ENCODE measurements around the gene GALNT1.

DNA sequence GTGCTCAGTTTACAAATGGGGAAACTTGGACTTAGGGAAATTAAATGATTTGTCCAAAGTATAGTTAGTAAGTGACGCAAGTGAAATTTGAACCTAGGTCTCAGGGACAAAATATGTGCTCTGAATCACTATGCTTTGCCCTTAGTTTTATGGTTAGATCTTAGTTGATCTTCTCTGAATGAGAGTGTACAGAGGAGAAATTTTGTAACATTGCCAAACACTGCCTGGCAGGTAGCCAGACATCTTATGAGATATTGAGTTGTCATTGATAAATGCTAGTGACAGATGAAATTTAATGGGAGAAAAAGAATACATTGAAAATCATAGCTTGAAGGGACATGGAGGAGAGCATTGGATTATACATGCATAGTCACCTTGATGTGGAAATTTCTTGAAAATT lies 91.4 kb downstream of the GALNT1 start:
- no peak for TF ChIP-seq POLR2A (IDR thresholded peaks at IDR 0.05; ENCODE audit: low read depth, low read length)
- no peak for TF ChIP-seq BACH1 (IDR thresholded peaks at IDR 0.05; ENCODE audit: borderline replicate concordance)
- TF ChIP-seq, protein P1, sequence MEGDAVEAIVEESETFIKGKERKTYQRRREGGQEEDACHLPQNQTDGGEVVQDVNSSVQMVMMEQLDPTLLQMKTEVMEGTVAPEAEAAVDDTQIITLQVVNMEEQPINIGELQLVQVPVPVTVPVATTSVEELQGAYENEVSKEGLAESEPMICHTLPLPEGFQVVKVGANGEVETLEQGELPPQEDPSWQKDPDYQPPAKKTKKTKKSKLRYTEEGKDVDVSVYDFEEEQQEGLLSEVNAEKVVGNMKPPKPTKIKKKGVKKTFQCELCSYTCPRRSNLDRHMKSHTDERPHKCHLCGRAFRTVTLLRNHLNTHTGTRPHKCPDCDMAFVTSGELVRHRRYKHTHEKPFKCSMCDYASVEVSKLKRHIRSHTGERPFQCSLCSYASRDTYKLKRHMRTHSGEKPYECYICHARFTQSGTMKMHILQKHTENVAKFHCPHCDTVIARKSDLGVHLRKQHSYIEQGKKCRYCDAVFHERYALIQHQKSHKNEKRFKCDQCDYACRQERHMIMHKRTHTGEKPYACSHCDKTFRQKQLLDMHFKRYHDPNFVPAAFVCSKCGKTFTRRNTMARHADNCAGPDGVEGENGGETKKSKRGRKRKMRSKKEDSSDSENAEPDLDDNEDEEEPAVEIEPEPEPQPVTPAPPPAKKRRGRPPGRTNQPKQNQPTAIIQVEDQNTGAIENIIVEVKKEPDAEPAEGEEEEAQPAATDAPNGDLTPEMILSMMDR (IDR thresholded peaks at IDR 0.05 in 2 of 3, conservative IDR thresholded peaks at IDR 0.05 in 1 of 3; ENCODE audit: control insufficient read depth in 2 of 3, extremely low read depth in 1 of 3, insufficient read depth in 1 of 3, low read depth in 3 of 3, low read length in 3 of 3): no peak
- TF ChIP-seq KDM1A (IDR thresholded peaks at IDR 0.05; ENCODE audit: borderline replicate concordance): no peak
- no peak for TF ChIP-seq SMARCA5 (IDR thresholded peaks at IDR 0.05)
- TF ChIP-seq POLR2AphosphoS5 (IDR thresholded peaks at IDR 0.05; ENCODE audit: low read length): no peak
- TF ChIP-seq, protein P2, sequence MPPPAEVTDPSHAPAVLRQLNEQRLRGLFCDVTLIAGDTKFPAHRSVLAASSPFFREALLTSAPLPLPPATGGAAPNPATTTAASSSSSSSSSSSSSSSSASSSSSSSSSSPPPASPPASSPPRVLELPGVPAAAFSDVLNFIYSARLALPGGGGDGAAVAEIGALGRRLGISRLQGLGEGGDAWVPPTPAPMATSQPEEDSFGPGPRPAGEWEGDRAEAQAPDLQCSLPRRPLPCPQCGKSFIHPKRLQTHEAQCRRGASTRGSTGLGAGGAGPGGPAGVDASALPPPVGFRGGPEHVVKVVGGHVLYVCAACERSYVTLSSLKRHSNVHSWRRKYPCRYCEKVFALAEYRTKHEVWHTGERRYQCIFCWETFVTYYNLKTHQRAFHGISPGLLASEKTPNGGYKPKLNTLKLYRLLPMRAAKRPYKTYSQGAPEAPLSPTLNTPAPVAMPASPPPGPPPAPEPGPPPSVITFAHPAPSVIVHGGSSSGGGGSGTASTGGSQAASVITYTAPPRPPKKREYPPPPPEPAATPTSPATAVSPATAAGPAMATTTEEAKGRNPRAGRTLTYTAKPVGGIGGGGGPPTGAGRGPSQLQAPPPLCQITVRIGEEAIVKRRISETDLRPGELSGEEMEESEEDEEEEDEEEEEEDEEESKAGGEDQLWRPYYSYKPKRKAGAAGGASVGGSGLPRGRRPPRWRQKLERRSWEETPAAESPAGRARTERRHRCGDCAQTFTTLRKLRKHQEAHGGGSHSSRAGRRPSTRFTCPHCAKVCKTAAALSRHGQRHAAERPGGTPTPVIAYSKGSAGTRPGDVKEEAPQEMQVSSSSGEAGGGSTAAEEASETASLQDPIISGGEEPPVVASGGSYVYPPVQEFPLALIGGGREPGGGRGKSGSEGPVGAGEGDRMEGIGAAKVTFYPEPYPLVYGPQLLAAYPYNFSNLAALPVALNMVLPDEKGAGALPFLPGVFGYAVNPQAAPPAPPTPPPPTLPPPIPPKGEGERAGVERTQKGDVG (CRISPR knock-in tag; IDR thresholded peaks at IDR 0.05): no peak
- TF ChIP-seq NFYB (IDR thresholded peaks at IDR 0.05; ENCODE audit: insufficient read depth, low read depth, low read length): no peak
- TF ChIP-seq DPF2 (IDR thresholded peaks at IDR 0.05): no peak
- no peak for TF ChIP-seq EP300 (IDR thresholded peaks at IDR 0.05; ENCODE audit: borderline replicate concordance in 1 of 2, control insufficient read depth in 1 of 2, low read depth in 2 of 2, low read length in 2 of 2)
